Measurements from ENCODE around the gene ANKRD65. TPM values are rescaled to one million over a fixed set of nuclear protein-coding genes. Genes with fewer than 3 reads are reported as not detected.
A peak's percentile ranks its signal among the peaks of the same experiment; 100 is the strongest.
"Not testable (repeated sequence)": the region's sequence is repeated elsewhere in the genome, so short reads cannot be mapped to it uniquely, and the experiment has no call there.

The ANKRD65 gene
- total RNA-seq, 2 experiments from 2014 or later: not detected

DNA sequence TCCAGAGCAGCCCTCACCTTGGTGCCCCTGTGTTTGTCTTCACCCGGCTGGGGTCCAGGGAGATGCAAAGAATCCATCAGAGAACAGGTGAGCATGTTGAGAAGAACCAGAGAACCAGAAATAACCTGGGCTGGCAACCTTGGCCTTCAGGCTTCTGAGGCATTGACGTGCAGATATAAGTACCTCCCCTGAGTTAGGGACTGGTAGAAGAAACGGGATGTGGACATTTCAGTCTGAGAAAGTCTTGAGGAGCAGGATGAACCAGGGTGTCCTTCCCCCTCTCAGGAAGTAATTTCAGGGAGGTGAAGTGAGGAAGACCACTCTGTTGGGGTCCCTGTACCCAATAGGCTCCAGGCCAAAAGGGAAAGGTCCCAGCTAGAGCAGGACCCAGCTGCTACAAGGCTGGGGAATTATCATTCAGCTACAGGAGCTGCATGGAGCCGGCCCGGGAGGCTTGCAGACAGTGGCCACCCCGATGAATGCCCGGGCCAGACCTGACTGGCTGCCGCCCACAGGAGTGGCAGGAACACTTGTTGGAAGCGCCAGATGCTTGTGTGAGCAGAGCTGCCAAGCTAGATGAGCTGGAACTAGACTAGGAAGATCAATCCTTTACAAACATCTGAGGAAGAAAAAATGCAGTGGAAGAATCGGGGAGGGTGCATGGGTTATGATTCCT is 44.4 kb downstream of the ANKRD65 start:
- DNase-seq: no peak
- intact Hi-C loops (cut with micrococcal nuclease): loop anchor here (5.0 to 10.0 kb wide), 2 partner anchors 69 to 342 kb away; partner anchors contain the start of genes ACAP3 and PUSL1
- POLR2A ChIA-PET: interaction anchor here (2.1 kb wide), 1 partner anchor 23 kb away, joined by 16 read pairs; the partner anchor contains the start of gene CCNL2
- CTCF ChIA-PET: interaction anchor here (0.7 to 2.5 kb wide), 3 partner anchors 22 to 157 kb away, joined by 3 to 20 read pairs (median 5); partner anchors contain the start of genes CCNL2 and MRPL20
- peak overlapping the region; percentile 87 for H3K4me3 Mint-ChIP-seq
- H3K4me1 Mint-ChIP-seq (ENCODE audit: low read depth): peaks cover 16% of the 10 kb centered on the region
- H3K36me3 Mint-ChIP-seq: peaks cover 6% of the 10 kb centered on the region
- no peaks in the 10 kb centered on the region for H3K27me3 Mint-ChIP-seq
- no peaks in the 10 kb centered on the region for H3K9me3 Mint-ChIP-seq
- no peak overlapping the region for H3K27ac Mint-ChIP-seq

DNA sequence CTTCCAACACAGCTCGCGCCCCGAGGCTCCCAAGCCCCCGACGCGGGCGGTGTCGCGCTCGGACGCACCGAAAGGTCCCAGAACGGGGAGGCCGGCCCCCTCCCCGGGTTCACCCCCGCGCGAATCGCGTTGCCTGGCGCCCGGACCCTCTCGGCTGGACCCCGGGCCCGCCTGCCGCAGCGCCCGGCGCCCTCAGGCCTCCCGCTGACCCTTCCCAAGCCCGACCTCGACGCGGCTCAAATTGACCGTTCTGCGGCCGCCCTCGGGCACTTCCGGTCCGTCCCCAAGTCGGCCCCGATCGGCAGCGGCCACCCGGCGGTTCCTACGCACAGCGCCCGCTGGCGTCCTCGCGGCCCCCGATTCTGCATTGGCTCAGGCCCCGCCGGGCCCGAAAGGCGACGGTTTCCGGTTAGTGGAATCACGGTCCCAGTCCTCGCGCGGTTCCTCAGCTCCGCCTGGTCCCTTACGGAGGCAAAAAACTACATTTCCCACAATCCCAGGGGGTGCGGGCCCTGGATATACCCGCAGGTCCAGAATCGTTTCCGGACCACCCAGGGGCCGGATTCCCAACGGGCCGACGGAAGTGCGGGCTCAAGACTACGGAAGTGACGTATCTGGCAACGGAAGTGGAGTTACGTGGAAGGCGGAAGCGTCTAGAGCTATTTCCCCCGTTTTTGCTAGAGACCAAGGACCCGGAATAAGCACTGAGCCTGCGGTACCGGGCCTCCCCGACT is 46.0 kb downstream of the ANKRD65 start, which contains the start of gene AURKAIP1:
TSS of gene AURKAIP1 (minus strand) at position 279 of the 734 bp plus-strand sequence. CDS start 451 bp downstream, outside the sequence.
- Mint-ChIP-seq H3K27me3 (no peaks in the 10 kb centered on the region), H3K9me3 (no peaks in the 10 kb centered on the region), H3K27ac (peak within 1 kb of the TSS; percentile 90), H3K4me1 (ENCODE audit: low read depth) (peaks cover 18% of the 10 kb centered on the region), H3K36me3 (peaks cover 6% of the 10 kb centered on the region), H3K4me3 (peak within 1 kb of the TSS; percentile 87)
- intact Hi-C loops (cut with micrococcal nuclease): loop anchor here (1.0 to 10.0 kb wide), 7 partner anchors 24 to 340 kb away; partner anchors contain the start of genes ACAP3, C1orf159, CCNL2 and DVL1
- peak; percentile 98 for DNase-seq
- ChIA-PET POLR2A (interaction anchor here (0.7 to 2.1 kb wide), 5 partner anchors 21 to 311 kb away, joined by 3 to 16 read pairs (median 3); partner anchors contain the start of genes CCNL2 and MRPL20), CTCF (interaction anchor here (0.7 to 2.5 kb wide), 8 partner anchors 23 to 89 kb away, joined by 3 to 20 read pairs (median 4); partner anchors contain the start of genes CCNL2 and MRPL20)

DNA sequence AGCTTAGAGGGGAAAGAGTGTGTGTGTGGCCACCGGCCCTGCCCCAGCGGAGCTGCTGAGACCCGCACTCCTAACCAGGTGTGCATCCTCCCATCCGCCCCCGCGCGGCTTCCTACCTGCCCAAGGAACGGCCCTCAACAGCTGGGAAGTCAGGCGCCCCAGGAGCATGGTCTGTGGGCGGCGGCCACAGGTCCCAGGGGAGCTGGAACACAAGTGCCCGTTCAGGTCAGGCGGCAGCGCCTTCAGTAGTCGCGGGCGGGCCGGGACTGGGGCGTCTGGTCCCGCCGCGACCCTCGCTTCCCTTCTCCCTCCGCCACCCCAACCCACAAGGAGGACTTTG is 46.5 kb downstream of the ANKRD65 start:
- intact Hi-C loops (cut with micrococcal nuclease): loop anchor here (2.0 to 10.0 kb wide), 2 partner anchors 32 to 340 kb away; partner anchors contain the start of gene MRPL20
- peak overlapping the region; percentile 51 for H3K27ac Mint-ChIP-seq
- H3K27me3 Mint-ChIP-seq: no peaks in the 10 kb centered on the region
- H3K9me3 Mint-ChIP-seq: no peaks in the 10 kb centered on the region
- H3K36me3 Mint-ChIP-seq: peaks cover 6% of the 10 kb centered on the region
- ChIA-PET CTCF (interaction anchor here (1.2 to 2.5 kb wide), 5 partner anchors 23 to 253 kb away, joined by 3 to 20 read pairs (median 4); partner anchors contain the start of gene CCNL2), POLR2A (interaction anchor here (0.7 to 2.1 kb wide), 3 partner anchors 21 to 49 kb away, joined by 3 to 16 read pairs (median 6); partner anchors contain the start of gene CCNL2)
- DNase-seq: no peak
- peaks cover 18% of the 10 kb centered on the region for H3K4me1 Mint-ChIP-seq (ENCODE audit: low read depth)
- H3K4me3 Mint-ChIP-seq: peak overlapping the region; percentile 87

DNA sequence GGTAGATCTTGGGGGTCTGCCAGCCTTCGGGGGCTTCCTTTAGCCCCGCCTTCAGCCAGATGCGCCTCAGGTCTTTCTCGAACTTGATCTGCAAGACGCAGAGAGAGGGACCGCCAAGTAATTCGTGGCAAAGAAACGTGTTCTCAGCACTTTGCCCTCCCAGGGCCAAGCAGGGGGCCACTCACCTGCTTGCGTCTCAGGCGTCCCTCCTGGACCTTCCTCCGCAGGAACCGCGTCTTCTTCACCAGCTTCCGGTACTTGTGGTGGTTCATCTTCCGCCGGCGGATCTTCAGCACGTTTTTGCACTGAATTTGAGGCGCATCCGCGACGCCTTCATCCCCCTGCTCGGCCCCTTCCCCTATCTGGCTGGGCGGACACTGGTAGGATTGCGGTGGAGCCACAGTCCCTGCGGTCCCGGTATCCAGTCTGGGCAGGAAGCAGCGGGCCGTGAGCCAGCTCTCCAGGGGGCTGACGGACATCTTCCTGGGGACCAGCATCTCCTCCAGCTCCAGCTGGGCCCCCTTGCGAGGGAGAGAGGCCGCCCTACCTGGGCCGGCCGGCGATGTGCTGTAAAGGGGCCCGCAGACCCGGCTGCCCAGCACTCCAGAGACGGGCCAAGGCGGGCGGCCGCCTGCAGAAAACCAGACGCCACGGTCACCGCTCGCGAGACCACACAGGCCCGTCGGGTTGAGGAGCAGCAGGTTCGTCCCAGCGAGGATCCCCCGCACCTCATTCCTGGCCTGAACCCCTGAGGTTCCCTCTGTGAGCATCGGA is 47.1 kb downstream of the ANKRD65 start:
- Mint-ChIP-seq H3K27ac (peak overlapping the region; percentile 51), H3K4me3 (peak overlapping the region; percentile 87), H3K36me3 (peaks cover 6% of the 10 kb centered on the region), H3K9me3 (no peaks in the 10 kb centered on the region), H3K4me1 (ENCODE audit: low read depth) (peaks cover 18% of the 10 kb centered on the region), H3K27me3 (no peaks in the 10 kb centered on the region)
- intact Hi-C loops (cut with micrococcal nuclease): loop anchor here (2.0 to 10.0 kb wide), 2 partner anchors 33 to 339 kb away; partner anchors contain the start of gene MRPL20
- DNase-seq: no peak
- ChIA-PET POLR2A (interaction anchor here (2.1 kb wide), 1 partner anchor 26 kb away, joined by 16 read pairs; the partner anchor contains the start of gene CCNL2), CTCF (interaction anchor here (1.5 to 2.5 kb wide), 4 partner anchors 25 to 252 kb away, joined by 4 to 20 read pairs (median 6); partner anchors contain the start of gene CCNL2)

DNA sequence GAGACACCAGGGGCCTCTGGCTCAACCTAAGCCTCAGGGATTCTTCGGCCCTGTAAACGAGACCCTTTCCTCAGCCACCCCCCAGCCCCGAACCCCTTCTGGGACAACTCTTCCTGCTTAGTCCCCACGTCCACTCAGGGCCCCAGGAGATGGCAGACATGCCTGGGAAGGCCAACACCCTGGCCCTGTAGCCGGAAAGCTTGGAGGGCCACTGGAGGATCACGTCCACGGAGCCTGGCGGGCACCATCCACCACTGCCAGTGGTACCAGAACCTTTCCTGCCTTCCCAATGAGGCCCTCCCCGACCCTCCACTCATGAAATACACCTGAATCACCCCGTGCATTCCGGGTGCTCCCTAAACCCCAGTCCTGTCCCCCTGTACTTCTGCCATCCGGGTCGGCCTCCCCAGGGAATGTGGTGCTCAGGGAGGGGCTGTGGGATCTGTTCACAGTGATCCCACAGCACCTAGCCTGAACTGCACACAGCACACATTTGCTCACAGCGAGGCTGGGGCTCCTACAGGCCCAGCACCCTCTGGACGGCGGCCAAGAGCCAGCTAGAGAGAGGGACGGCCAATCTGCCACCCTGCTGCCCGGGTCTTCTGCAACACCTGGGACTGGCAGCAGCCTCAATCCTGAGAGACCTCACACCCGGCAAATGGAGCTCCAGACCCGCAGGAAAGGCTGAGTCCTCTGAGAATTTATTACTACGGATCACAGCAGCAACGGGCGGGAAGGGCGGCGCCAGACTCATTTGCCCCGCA is 47.8 kb downstream of the ANKRD65 start:
- Mint-ChIP-seq H3K9me3 (no peaks in the 10 kb centered on the region), H3K27me3 (no peaks in the 10 kb centered on the region), H3K27ac (no peak overlapping the region), H3K4me1 (ENCODE audit: low read depth) (peaks cover 18% of the 10 kb centered on the region), H3K36me3 (peaks cover 6% of the 10 kb centered on the region), H3K4me3 (peak overlapping the region; percentile 87)
- intact Hi-C loops (cut with micrococcal nuclease): loop anchor here (10.0 kb wide), 1 partner anchor 338 kb away; no protein-coding TSS in a partner anchor
- CTCF ChIA-PET: interaction anchor here (1.2 to 2.8 kb wide), 9 partner anchors 11 to 388 kb away, joined by 4 to 21 read pairs (median 6); partner anchors contain the start of gene CCNL2
- DNase-seq: no peak
- POLR2A ChIA-PET: no interaction called here

DNA sequence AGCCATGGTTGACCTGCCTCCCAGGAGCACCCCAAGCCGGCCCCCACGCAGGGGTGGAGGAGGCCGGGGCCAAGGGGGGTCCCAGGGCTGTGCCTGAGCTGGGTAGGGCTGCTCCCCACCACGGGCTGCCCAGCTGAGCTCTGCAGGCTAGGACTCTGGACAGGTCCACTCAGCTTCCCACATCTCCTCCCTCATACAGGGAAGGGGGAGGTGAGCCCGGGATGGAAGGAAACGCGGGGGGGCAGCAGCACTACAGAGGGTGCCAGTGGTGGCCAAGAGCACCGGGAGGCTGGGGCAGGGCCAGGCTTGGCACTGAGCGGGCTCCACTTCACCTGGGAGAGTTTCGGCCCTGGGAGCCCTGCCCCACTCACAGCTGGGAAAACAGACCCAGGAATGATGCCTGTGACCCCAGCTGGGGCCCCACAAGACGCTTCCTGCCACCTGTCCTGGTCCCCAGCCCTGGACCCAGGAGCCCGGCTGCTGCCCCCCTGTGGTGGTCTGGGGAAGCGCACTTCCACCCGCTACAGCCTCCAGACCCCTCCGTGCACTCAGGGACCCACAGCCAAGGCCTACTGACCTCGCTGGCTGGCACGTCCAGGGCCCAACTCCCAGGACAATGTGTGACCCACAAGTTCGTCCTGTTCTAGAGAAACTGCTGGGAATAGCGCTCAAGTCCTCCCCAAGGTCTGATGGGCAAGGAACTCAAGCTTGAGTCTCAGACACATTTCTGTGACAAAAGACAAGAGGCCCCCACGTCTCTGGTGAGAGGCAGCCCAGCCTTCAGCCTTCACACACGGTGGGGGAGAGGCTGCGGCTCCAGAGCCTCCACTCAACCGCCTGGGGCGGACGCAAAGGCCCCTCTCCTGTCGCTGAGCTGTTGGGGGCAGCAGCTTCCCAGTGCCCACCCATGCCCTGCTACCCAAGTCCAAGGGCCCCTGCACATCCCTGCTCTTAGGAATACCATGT is 49.0 kb downstream of the ANKRD65 start:
- ChIA-PET POLR2A (interaction anchor here (1.3 kb wide), 1 partner anchor 27 kb away, joined by 3 read pairs; the partner anchor contains the start of gene CCNL2), CTCF (interaction anchor here (0.7 to 2.8 kb wide), 21 partner anchors 9 to 405 kb away, joined by 3 to 21 read pairs (median 5); partner anchors contain the start of gene CCNL2)
- peak; percentile 88 for DNase-seq
- Mint-ChIP-seq H3K27me3 (no peaks in the 10 kb centered on the region), H3K4me3 (peak overlapping the region; percentile 32), H3K9me3 (no peaks in the 10 kb centered on the region), H3K36me3 (peaks cover 6% of the 10 kb centered on the region), H3K4me1 (ENCODE audit: low read depth) (peaks cover 18% of the 10 kb centered on the region), H3K27ac (no peak overlapping the region)
- intact Hi-C loops (cut with micrococcal nuclease): loop anchor here (10.0 kb wide), 1 partner anchor 337 kb away; no protein-coding TSS in a partner anchor

DNA sequence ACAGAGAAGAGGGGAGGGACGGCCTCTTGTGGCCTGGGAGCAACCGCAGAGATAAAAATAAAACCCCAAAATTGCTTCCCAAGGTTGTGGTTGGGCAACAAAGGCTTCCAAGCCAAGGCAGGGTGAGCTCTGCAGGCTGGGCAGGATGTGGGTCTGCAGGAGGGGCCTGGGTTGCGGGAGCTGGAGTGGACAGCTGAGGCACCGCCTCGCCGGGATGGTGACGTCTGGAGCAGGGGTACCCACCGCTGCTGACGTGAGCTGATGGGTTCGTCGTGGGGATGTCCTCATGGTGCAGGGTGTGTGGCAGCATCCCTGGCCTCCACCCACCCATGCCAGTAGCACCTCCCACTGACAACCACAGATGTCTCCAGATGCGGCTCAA is 49.7 kb downstream of the ANKRD65 start:
- Mint-ChIP-seq H3K36me3 (peaks cover 6% of the 10 kb centered on the region), H3K27ac (peak overlapping the region; percentile 33), H3K27me3 (no peaks in the 10 kb centered on the region), H3K4me1 (ENCODE audit: low read depth) (peaks cover 18% of the 10 kb centered on the region), H3K9me3 (no peaks in the 10 kb centered on the region), H3K4me3 (no peak overlapping the region)
- POLR2A ChIA-PET: interaction anchor here (1.3 kb wide), 1 partner anchor 28 kb away, joined by 3 read pairs; the partner anchor contains the start of gene CCNL2
- intact Hi-C loops (cut with micrococcal nuclease): loop anchor here (10.0 kb wide), 1 partner anchor 337 kb away; no protein-coding TSS in a partner anchor
- peak; percentile 62 for DNase-seq
- CTCF ChIA-PET: interaction anchor here (0.7 to 2.8 kb wide), 19 partner anchors 9 to 404 kb away, joined by 3 to 21 read pairs (median 4); partner anchors contain the start of gene CCNL2

DNA sequence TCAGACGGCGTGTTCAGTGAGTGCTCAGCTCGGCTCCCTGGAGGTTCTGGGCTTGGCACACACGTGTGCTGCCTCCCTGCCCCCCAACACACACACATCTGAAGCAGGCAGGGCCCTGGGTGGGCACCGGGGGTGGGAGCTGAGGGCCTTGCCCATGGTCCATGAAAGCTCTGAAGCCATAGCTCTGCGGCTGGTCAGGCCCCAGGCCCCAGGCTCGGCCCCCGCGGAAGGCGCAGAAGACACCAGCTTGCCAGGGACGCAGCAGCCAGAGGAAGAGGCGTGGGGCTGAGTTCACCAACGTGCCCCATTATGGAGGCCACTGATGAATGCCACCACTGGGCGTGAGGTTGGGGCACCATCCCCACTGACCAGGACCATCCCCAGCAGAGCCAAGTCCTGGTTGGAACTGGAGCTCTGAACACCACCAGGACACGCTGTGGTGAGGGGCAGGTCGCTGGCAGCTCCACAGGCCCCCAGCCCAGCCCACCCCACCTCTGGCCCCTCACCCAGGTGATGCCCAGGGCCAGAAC is 50.2 kb downstream of the ANKRD65 start:
- DNase-seq: no peak
- no peaks in the 10 kb centered on the region for H3K27me3 Mint-ChIP-seq
- H3K9me3 Mint-ChIP-seq: no peaks in the 10 kb centered on the region
- ChIA-PET POLR2A (no interaction called here), CTCF (interaction anchor here (0.8 to 2.8 kb wide), 10 partner anchors 21 to 338 kb away, joined by 3 to 21 read pairs (median 5); partner anchors contain the start of gene CCNL2)
- peaks cover 18% of the 10 kb centered on the region for H3K4me1 Mint-ChIP-seq (ENCODE audit: low read depth)
- H3K36me3 Mint-ChIP-seq: peaks cover 6% of the 10 kb centered on the region
- H3K4me3 Mint-ChIP-seq: no peak overlapping the region
- H3K27ac Mint-ChIP-seq: no peak overlapping the region
- intact Hi-C loops (cut with micrococcal nuclease): loop anchor here (10.0 kb wide), 1 partner anchor 336 kb away; no protein-coding TSS in a partner anchor

DNA sequence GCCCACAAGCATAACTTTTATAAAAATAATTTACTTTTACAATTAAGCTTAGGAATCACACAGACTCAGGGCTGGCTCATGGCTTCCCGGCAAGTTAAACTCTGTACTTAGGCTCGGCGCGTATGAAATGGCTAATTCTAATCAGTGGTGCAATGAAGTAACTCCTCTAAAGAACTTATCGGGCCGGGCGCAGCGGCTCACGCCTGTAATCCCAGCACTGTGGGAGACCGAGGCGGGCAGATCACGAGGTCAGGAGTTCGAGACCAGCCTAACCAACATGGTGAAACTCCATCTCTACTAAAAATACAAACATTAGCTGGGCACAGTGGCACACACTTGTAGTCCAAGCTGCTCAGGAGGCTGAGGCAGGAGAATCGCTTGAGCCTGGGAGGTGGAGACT is 51.0 kb downstream of the ANKRD65 start:
- intact Hi-C loops (cut with micrococcal nuclease): loop anchor here (10.0 kb wide), 1 partner anchor 335 kb away; no protein-coding TSS in a partner anchor
- H3K9me3 Mint-ChIP-seq, H3K36me3 Mint-ChIP-seq, POLR2A ChIA-PET, H3K4me3 Mint-ChIP-seq, H3K27ac Mint-ChIP-seq, H3K27me3 Mint-ChIP-seq, DNase-seq: not testable (repeated sequence)
- CTCF ChIA-PET: interaction anchor here (0.8 to 2.8 kb wide), 4 partner anchors 22 to 135 kb away, joined by 4 to 21 read pairs (median 9); partner anchors contain the start of gene CCNL2
- peaks cover 15% of the 10 kb centered on the region for H3K4me1 Mint-ChIP-seq (ENCODE audit: low read depth)
